K562 (cell line): ENCODE data around the gene NPC1L1. TPM values are rescaled to one million over a fixed set of nuclear protein-coding genes. Genes with fewer than 3 reads are reported as not detected.

Source experiments
- CHD1 ChIP-seq: fragments of 200-600 bp; sonication (generic); IDR thresholded peaks from one replicate; pipeline ENCODE4 v1.6.1; 2012; ENCODE audit warnings: mild to moderate bottlenecking, moderate library complexity, low read length, inconsistent platforms
- FOXJ3 ChIP-seq: sonication (generic); formaldehyde crosslinking; IDR thresholded peaks from 2 replicates; pipeline ENCODE4 v1.4.0; 2020; ENCODE audit warnings: mild to moderate bottlenecking, missing genetic modification reagents
- HMG20A ChIP-seq: fragments of 450-650 bp; formaldehyde crosslinking; conservative IDR thresholded peaks from 2 replicates; pipeline ENCODE4 v1.4.0; 2020; ENCODE audit warnings: mild to moderate bottlenecking, mixed read lengths
- HNRNPL ChIP-seq: fragments of 200-400 bp; formaldehyde crosslinking; IDR thresholded peaks from 2 replicates; pipeline ENCODE4 v1.6.1; 2017; ENCODE audit warnings: low read depth, mild to moderate bottlenecking, low read length
- HNRNPLL ChIP-seq: fragments of 200-400 bp; formaldehyde crosslinking; IDR thresholded peaks from 2 replicates; pipeline ENCODE4 v1.6.1; 2017; ENCODE audit warnings: low read length, low read depth, mild to moderate bottlenecking; ENCODE audit not compliant: poor library complexity, severe bottlenecking
- KDM5B ChIP-seq: fragments of 200-600 bp; sonication (generic); IDR thresholded peaks from 2 replicates; pipeline ENCODE4 v1.6.1; 2012; ENCODE audit warnings: low read depth, mild to moderate bottlenecking, moderate library complexity, low read length, control low read depth, inconsistent platforms; ENCODE audit not compliant: insufficient replicate concordance
- KLF10 ChIP-seq: fragments of 250-450 bp; sonication (Bioruptor Pico); IDR thresholded peaks from 2 replicates; pipeline ENCODE4 v1.6.1; 2021; ENCODE audit warnings: matching md5 sums
- MCM2 ChIP-seq: fragments of 450-650 bp; IDR thresholded peaks from 2 replicates; pipeline ENCODE4 v1.6.1; 2017; ENCODE audit warnings: low read depth, mild to moderate bottlenecking
- MED1 ChIP-seq: sonication (generic); formaldehyde crosslinking; IDR thresholded peaks from 2 replicates; pipeline ENCODE4 v1.8.1; 2023; ENCODE audit warnings: missing genetic modification reagents, borderline replicate concordance
- NFRKB ChIP-seq: fragments of 450-650 bp; IDR thresholded peaks from 2 replicates; pipeline ENCODE4 v1.6.1; 2016; ENCODE audit warnings: low read depth
- PHB2 ChIP-seq: fragments of 450-650 bp; IDR thresholded peaks from 2 replicates; pipeline ENCODE4 v1.6.1; 2017; ENCODE audit warnings: low read depth
- PHF20 ChIP-seq: fragments of 450-650 bp; IDR thresholded peaks from 2 replicates; pipeline ENCODE4 v1.6.1; 2018; ENCODE audit not compliant: partially characterized antibody
- PML ChIP-seq: IDR thresholded peaks from 2 replicates; pipeline ENCODE4 v1.6.1; 2012; ENCODE audit warnings: low read length, inconsistent platforms
- SRF ChIP-seq, 2 experiments: fragments of 250-450, 450-650 bp in 1 of 2; sonication (Bioruptor Pico) in 1 of 2; sonication (generic) in 1 of 2; formaldehyde crosslinking; IDR thresholded peaks; 2 replicates each; pipeline versions ENCODE4 v1.5.0 to v1.5.1; 2020 to 2022; ENCODE audit warnings: mild to moderate bottlenecking in 1 of 2, missing genetic modification reagents in 1 of 2
- TCF7 ChIP-seq: sonication (generic); IDR thresholded peaks from 2 replicates; pipeline ENCODE4 v1.6.1; 2016; ENCODE audit warnings: antibody characterized with exemption, borderline replicate concordance
- ZBTB7A ChIP-seq: IDR thresholded peaks from 2 replicates; pipeline ENCODE4 v1.6.1; 2011; ENCODE audit warnings: low read depth, mild to moderate bottlenecking, low read length, moderate library complexity, borderline replicate concordance; ENCODE audit not compliant: control insufficient read depth
- ZNF239 ChIP-seq: fragments of 250-450 bp; sonication (Bioruptor Pico); IDR thresholded peaks from 2 replicates; pipeline ENCODE4 v1.4.0; 2020; ENCODE audit warnings: mild to moderate bottlenecking
- ZNF766 ChIP-seq: fragments of 200-800 bp; sonication (Bioruptor generic); conservative IDR thresholded peaks from 2 replicates; pipeline ENCODE4 v1.6.1; 2016; ENCODE audit warnings: missing genetic modification characterization, missing compliant biosample characterization
- ZNF77 ChIP-seq: fragments of 250-450 bp; sonication (Bioruptor Pico); IDR thresholded peaks from 2 replicates; pipeline ENCODE4 v1.5.0; 2020
- polyA plus RNA-seq, 8 experiments: library from polyadenylated mRNA; depleted of rRNA in 4 of 8; stranded (reverse) in 5 of 8; unstranded in 3 of 8; fragments of >200 nt; fragmentation: Nextera tagmentation in 2 of 8; fragmentation: Illumina TruSeq in 1 of 8; extraction: Ambion mirVana in 2 of 8; extraction: Trizol in 1 of 8; gene quantifications; 2 replicates each; pipeline versions ENCODE4 v1.2.1 to v1.2.3, GENCODE V29; 2011 to 2014; ENCODE audit warnings: inconsistent platforms in 1 of 8, missing spikeins in 1 of 8
- total RNA-seq, 7 experiments: library from RNA; depleted of rRNA in 6 of 7; stranded (reverse); fragments of >200 nt in 6 of 7; fragmentation: Illumina TruSeq in 2 of 7; extraction: Trizol in 2 of 7; gene quantifications; 2 replicates each; pipeline versions ENCODE4 v1.2.1 to v1.2.3, GENCODE V29; 2011 to 2021; ENCODE audit warnings: low replicate concordance in 1 of 7
- TF ChIP-seq, protein P1 (sequence below): fragments of 450-650 bp; IDR thresholded peaks from 2 replicates; pipeline ENCODE4 v1.6.1; 2018; ENCODE audit warnings: mild to moderate bottlenecking, low read depth; ENCODE audit not compliant: partially characterized antibody
- TF ChIP-seq, protein P2 (sequence below): fragments of 450-650 bp; IDR thresholded peaks from 2 replicates; pipeline ENCODE4 v1.6.1; 2014; ENCODE audit warnings: low read depth, mild to moderate bottlenecking, moderate library complexity, borderline replicate concordance

Gene NPC1L1
- total and polyA plus RNA-seq, 9 of the 15 experiments (the other 6 are each of a cell fraction or from before 2014, with no cell fraction given), result 0.01 to 0.18 (median 0.07) TPM; not detected in 4

DNA sequence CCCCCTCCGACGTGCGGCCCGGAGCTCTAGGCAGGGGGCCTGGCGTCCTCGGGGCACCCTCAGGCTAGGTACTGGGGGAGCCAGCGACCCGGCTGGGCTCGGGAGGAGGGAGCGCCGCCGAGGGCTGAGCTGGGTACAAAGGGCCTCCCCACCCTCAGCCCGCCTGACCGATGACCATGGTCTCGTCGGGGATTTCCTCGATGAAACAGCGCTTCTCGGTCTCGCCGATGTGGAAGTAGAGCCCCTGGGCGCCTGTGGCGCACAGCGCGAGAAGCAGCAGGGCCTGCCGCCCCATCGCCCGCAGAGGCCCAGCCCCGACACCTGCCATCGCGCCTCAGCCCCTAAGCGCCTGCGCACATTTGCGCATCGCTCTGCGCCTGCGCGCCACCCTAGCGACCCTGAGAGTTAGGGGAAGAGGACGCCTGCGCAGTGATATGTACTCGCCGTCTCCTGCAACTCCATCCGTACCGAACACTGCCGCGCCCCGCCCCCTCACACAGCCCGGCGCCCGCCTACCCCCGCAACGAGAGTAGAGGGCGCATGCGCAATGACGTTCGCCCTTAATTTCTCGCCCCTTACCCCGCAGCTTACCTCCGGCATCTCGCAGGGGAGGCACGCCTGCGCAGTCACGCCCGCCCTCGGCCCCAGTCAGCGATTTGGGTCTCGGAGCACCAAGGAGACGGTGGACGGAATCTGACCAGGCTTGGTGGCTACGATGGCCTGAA lies 40.9 kb upstream of the NPC1L1 start, which contains the start of gene TMED4 (continued):
- no peak for TF ChIP-seq PHB2
- no peak for TF ChIP-seq ZNF77
- TF ChIP-seq MCM2, result no peak
- no peak for TF ChIP-seq HMG20A
- TF ChIP-seq ZBTB7A, result no peak
- no peak for TF ChIP-seq MED1 (CRISPR knock-in tag)
- no peak for TF ChIP-seq ZNF766 (CRISPR knock-in tag)
- TF ChIP-seq HNRNPL, result 0 out of 2 replicates have a peak, but pooled peaks have one; percentile 41
- TF ChIP-seq FOXJ3 (CRISPR knock-in tag), result no peak
- TF ChIP-seq PML, result peak; percentile 56; the same call in 1 of the 2 replicates
- TF ChIP-seq, protein P1, sequence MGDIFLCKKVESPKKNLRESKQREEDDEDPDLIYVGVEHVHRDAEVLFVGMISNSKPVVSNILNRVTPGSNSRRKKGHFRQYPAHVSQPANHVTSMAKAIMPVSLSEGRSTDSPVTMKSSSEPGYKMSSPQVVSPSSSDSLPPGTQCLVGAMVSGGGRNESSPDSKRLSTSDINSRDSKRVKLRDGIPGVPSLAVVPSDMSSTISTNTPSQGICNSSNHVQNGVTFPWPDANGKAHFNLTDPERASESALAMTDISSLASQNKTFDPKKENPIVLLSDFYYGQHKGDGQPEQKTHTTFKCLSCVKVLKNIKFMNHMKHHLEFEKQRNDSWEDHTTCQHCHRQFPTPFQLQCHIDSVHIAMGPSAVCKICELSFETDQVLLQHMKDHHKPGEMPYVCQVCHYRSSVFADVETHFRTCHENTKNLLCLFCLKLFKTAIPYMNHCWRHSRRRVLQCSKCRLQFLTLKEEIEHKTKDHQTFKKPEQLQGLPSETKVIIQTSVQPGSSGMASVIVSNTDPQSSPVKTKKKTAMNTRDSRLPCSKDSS, result no peak
- TF ChIP-seq ZNF239 (CRISPR knock-in tag), result no peak
- peak in 1 of 2 experiments; percentile 70; a peak in 1 of 4 replicates for TF ChIP-seq SRF (CRISPR knock-in tag; IDR thresholded peaks at IDR 0.05)
- no peak for TF ChIP-seq KLF10
- no peak for TF ChIP-seq TCF7
- TF ChIP-seq PHF20, result peak; percentile 71
- no peak for TF ChIP-seq NFRKB
- TF ChIP-seq KDM5B, result peak; percentile 83
- TF ChIP-seq CHD1, result peak; percentile 70
- TF ChIP-seq, protein P2, sequence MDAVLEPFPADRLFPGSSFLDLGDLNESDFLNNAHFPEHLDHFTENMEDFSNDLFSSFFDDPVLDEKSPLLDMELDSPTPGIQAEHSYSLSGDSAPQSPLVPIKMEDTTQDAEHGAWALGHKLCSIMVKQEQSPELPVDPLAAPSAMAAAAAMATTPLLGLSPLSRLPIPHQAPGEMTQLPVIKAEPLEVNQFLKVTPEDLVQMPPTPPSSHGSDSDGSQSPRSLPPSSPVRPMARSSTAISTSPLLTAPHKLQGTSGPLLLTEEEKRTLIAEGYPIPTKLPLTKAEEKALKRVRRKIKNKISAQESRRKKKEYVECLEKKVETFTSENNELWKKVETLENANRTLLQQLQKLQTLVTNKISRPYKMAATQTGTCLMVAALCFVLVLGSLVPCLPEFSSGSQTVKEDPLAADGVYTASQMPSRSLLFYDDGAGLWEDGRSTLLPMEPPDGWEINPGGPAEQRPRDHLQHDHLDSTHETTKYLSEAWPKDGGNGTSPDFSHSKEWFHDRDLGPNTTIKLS, result no peak
- TF ChIP-seq HNRNPLL, result no peak
